Stimulated activated CD4-positive, alpha-beta T cell treated with anti-CD3 and anti-CD28 coated beads, Interleukin-4, amount 100 ng/mL, for 1 hour (primary cell): ENCODE data around the gene VWA3A.
"Not testable (repeated sequence)": the region's sequence is repeated elsewhere in the genome, so short reads cannot be mapped to it uniquely, and the experiment has no call there.

ENCODE experiments used
- DNase-seq: peaks from one replicate; pipeline ENCODE4 v3.0.0-alpha.2; 2020

VWA3A gene

GRCh38 chr16:22139008-22139407, 46.7 kb downstream of the VWA3A start:
- no peak for DNase-seq

GRCh38 chr16:22139732-22140131, 47.4 kb downstream of the VWA3A start:
- no peak for DNase-seq

- DNase-seq = no peak
Observed at GRCh38 chr16:22141767-22142166, 49.4 kb downstream of the VWA3A start.

GRCh38 chr16:22144520-22144919, 52.2 kb downstream of the VWA3A start:
- DNase-seq = no peak

GRCh38 chr16:22147853-22148252, 55.5 kb downstream of the VWA3A start:
- DNase-seq = no peak

GRCh38 chr16:22151246-22151998, 59.1 kb downstream of the VWA3A start:
- DNase-seq = no peak

GRCh38 chr16:22152316-22152715, 60.0 kb downstream of the VWA3A start:
- DNase-seq = no peak

GRCh38 chr16:22153078-22153477, 60.7 kb downstream of the VWA3A start:
- not testable (repeated sequence) for DNase-seq

GRCh38 chr16:22161401-22161800, 69.1 kb downstream of the VWA3A start:
- no peak for DNase-seq

- DNase-seq = peak; percentile 57
Observed at GRCh38 chr16:22161999-22162655, 69.8 kb downstream of the VWA3A start, which contains the start of gene SDR42E2. Gene SDR42E2, plus strand, starts transcription at chr16:22162506. Its CDS starts 3,077 bp downstream, at chr16:22165583.

GRCh38 chr16:22162656-22163009, 70.3 kb downstream of the VWA3A start:
- no peak for DNase-seq

- DNase-seq = no peak
Observed at GRCh38 chr16:22163806-22164205, 71.5 kb downstream of the VWA3A start.

- no peak for DNase-seq
Observed at GRCh38 chr16:22164482-22164881, 72.1 kb downstream of the VWA3A start.

GRCh38 chr16:22165508-22166285, 73.4 kb downstream of the VWA3A start:
- DNase-seq = no peak

GRCh38 chr16:22171953-22172352, 79.6 kb downstream of the VWA3A start:
- no peak for DNase-seq

GRCh38 chr16:22172642-22173041, 80.3 kb downstream of the VWA3A start:
- DNase-seq = not testable (repeated sequence)

GRCh38 chr16:22174642-22175041, 82.3 kb downstream of the VWA3A start:
- no peak for DNase-seq

GRCh38 chr16:22177968-22178930, 85.9 kb downstream of the VWA3A start:
- no peak for DNase-seq

GRCh38 chr16:22181426-22181825, 89.1 kb downstream of the VWA3A start:
- no peak for DNase-seq

GRCh38 chr16:22181843-22182242, 89.5 kb downstream of the VWA3A start:
- DNase-seq = no peak

- DNase-seq = no peak
Observed at GRCh38 chr16:22183335-22183734, 91.0 kb downstream of the VWA3A start.

GRCh38 chr16:22183901-22184614, 91.7 kb downstream of the VWA3A start:
- no peak for DNase-seq
